ENCODE results near the gene CBY2. TPM values are rescaled to one million over a fixed set of nuclear protein-coding genes. Genes with fewer than 3 reads are reported as not detected.

CBY2 gene
- total and polyA plus RNA-seq, 10 of the 15 experiments (the other 5 are each of a cell fraction or from before 2014, with no cell fraction given), result 0.08 to 0.64 (median 0.23) TPM; not detected in 6

- H3K27me3 ChIP-seq (replicated peaks in 1 of 2; ENCODE audit: control insufficient read depth in 2 of 2, insufficient read depth in 2 of 2, low read length in 1 of 2), result no peaks in the 10 kb centered on the region
- H4K20me1 ChIP-seq (ENCODE audit: control insufficient read depth, insufficient read depth), result no peaks in the 10 kb centered on the region
- H3K4me3 ChIP-seq, result no peak overlapping the region
- intact Hi-C loops (cut with micrococcal nuclease; ENCODE audit: unreplicated experiment), result no loop called here
- no peaks in the 10 kb centered on the region for H3K9me3 ChIP-seq (replicated peaks; ENCODE audit: control insufficient read depth, insufficient read depth, low read length)
- no peaks in the 10 kb centered on the region for H3K4me1 ChIP-seq (ENCODE audit: control insufficient read depth, insufficient read depth, low read length)
- ChIA-PET RAD21 (ENCODE audit: unreplicated experiment) (no interaction called here), CTCF (interaction anchor here (1.1 to 2.0 kb wide), 2 partner anchors 47 kb away, joined by 4 to 5 read pairs; no protein-coding TSS in a partner anchor), SMC1A (ENCODE audit: uncharacterized antibody, unreplicated experiment) (interaction anchor here (1.0 to 1.2 kb wide), 3 partner anchors 43 to 59 kb away, joined by 3 to 4 read pairs (median 3); no protein-coding TSS in a partner anchor), POLR2A (no interaction called here)
- BruUV-seq (replicated peaks), result no TSS peak
- FAIRE-seq (no peak), DNase-seq (ENCODE audit: low read depth, low spot score) (no peak), ATAC-seq (no peak)
- no peak overlapping the region for H3K4me2 ChIP-seq (ENCODE audit: control insufficient read depth, insufficient read depth)
- H3K36me3 ChIP-seq (ENCODE audit: control insufficient read depth in 2 of 2, insufficient read depth in 2 of 2, low read length in 1 of 2), result no peaks in the 10 kb centered on the region
- H2AFZ ChIP-seq (ENCODE audit: control insufficient read depth, low read depth, low read length), result no peak overlapping the region
- no peak overlapping the region for H3K9ac ChIP-seq (ENCODE audit: control insufficient read depth, insufficient read depth, low read length)
- in situ Hi-C loops (cut with MboI), result no loop called here
- no peaks in the 10 kb centered on the region for H3K79me2 ChIP-seq (ENCODE audit: control insufficient read depth, insufficient read depth, low read length)
- no peak overlapping the region for H3K27ac ChIP-seq (ENCODE audit: control insufficient read depth, insufficient read depth)
- TF ChIP-seq RELB (IDR thresholded peaks at IDR 0.05; ENCODE audit: low read depth) (no peak), USF1 (IDR thresholded peaks at IDR 0.05; ENCODE audit: borderline replicate concordance, extremely low read length, insufficient read depth, low read depth, low read length) (no peak), BCL3 (IDR thresholded peaks at IDR 0.05; ENCODE audit: borderline replicate concordance, insufficient read depth, low read depth, low read length, poor library complexity, severe bottlenecking) (no peak), EED (IDR thresholded peaks at IDR 0.05; ENCODE audit: low read depth) (no peak), USF2 (IDR thresholded peaks at IDR 0.05; ENCODE audit: borderline replicate concordance, low read depth, low read length) (no peak), ZNF622 (IDR thresholded peaks at IDR 0.05) (no peak), TARDBP (IDR thresholded peaks at IDR 0.05; ENCODE audit: borderline replicate concordance) (no peak), ZNF384 (IDR thresholded peaks at IDR 0.05; ENCODE audit: borderline replicate concordance, low read depth, low read length) (no peak), MYB (IDR thresholded peaks at IDR 0.05; ENCODE audit: borderline replicate concordance, low read depth, low read length) (no peak), NBN (IDR thresholded peaks at IDR 0.05) (no peak), SKIL (IDR thresholded peaks at IDR 0.05; ENCODE audit: low read depth, poor library complexity, severe bottlenecking) (no peak), ZBTB33 (IDR thresholded peaks at IDR 0.05) (no peak), TCF3 (IDR thresholded peaks at IDR 0.05; ENCODE audit: borderline replicate concordance, insufficient read depth, low read depth, low read length) (no peak)
- 60% methylated on average over 5 of the region's 5 CpGs for WGBS (ENCODE audit: insufficient coverage, insufficient replicate concordance, low lambda C conversion rate, missing lambda C conversion rate)
These were observed 31.8 kb upstream of the CBY2 start for GRCh38 chr13:45670189-45670885.

Measured in GM12878 (cell line).